ENCODE measurements around the gene PRSS21.

The PRSS21 gene

GRCh38 chr16:2843526-2843925, 26.5 kb downstream of the PRSS21 start:
- DNase-seq (ENCODE audit: low read depth in 3 of 3) = no peak

- no peak for DNase-seq (ENCODE audit: low read depth in 3 of 3)
Observed at GRCh38 chr16:2845116-2845515, 28.1 kb downstream of the PRSS21 start.

- DNase-seq (ENCODE audit: low read depth in 3 of 3) = no peak
Observed at GRCh38 chr16:2846511-2847310, 29.7 kb downstream of the PRSS21 start.

- DNase-seq (ENCODE audit: low read depth in 3 of 3) = no peak
Observed at GRCh38 chr16:2848933-2849725, 32.1 kb downstream of the PRSS21 start.

- no peak for DNase-seq (ENCODE audit: low read depth in 3 of 3)
Observed at GRCh38 chr16:2852003-2852730, 35.1 kb downstream of the PRSS21 start.

GRCh38 chr16:2852731-2853507, 35.9 kb downstream of the PRSS21 start:
- no peak for DNase-seq (ENCODE audit: low read depth in 3 of 3)

- DNase-seq (ENCODE audit: low read depth in 3 of 3) = no peak
Observed at GRCh38 chr16:2853531-2854073, 36.6 kb downstream of the PRSS21 start.

GRCh38 chr16:2854700-2855309, 37.8 kb downstream of the PRSS21 start:
- DNase-seq (ENCODE audit: low read depth in 3 of 3) = no peak

GRCh38 chr16:2855536-2855935, 38.5 kb downstream of the PRSS21 start:
- no peak for DNase-seq (ENCODE audit: low read depth in 3 of 3)

- DNase-seq (ENCODE audit: low read depth in 3 of 3) = peak in 1 of 3 experiments; percentile 33
Observed at GRCh38 chr16:2856061-2856670, 39.1 kb downstream of the PRSS21 start.

- no peak for DNase-seq (ENCODE audit: low read depth in 3 of 3)
Observed at GRCh38 chr16:2856686-2857450, 39.8 kb downstream of the PRSS21 start.

- no peak for DNase-seq (ENCODE audit: low read depth in 3 of 3)
Observed at GRCh38 chr16:2857451-2858244, 40.6 kb downstream of the PRSS21 start, which contains the start of gene PRSS22. Gene PRSS22 (minus strand): TSS chr16:2858170. CDS start chr16:2858104, 66 bp downstream.

GRCh38 chr16:2858245-2859025, 41.4 kb downstream of the PRSS21 start:
- DNase-seq (ENCODE audit: low read depth in 3 of 3) = no peak

GRCh38 chr16:2859686-2860265, 42.7 kb downstream of the PRSS21 start:
- no peak for DNase-seq (ENCODE audit: low read depth in 3 of 3)

- DNase-seq (ENCODE audit: low read depth in 3 of 3) = no peak
Observed at GRCh38 chr16:2860826-2861567, 44.0 kb downstream of the PRSS21 start.

GRCh38 chr16:2865651-2866050, 48.6 kb downstream of the PRSS21 start:
- no peak for DNase-seq (ENCODE audit: low read depth in 3 of 3)

- DNase-seq (ENCODE audit: low read depth in 3 of 3) = no peak
Observed at GRCh38 chr16:2866431-2866830, 49.4 kb downstream of the PRSS21 start.

All from stimulated activated CD4-positive, alpha-beta T cell treated with anti-CD3 and anti-CD28 coated beads, TNF-alpha, amount 100 ng/mL, for 24 hours (primary cell).